GM19452 (cell line): ENCODE results near the gene CR1.
"Not testable (repeated sequence)": the region's sequence is repeated elsewhere in the genome, so short reads cannot be mapped to it uniquely, and the experiment has no call there.

ENCODE experiments used
- ATAC-seq: cut with Tn5 transposase; IDR thresholded peaks from one replicate; pipeline ENCODE4 v1.9.1; 2021; ENCODE audit not compliant: unreplicated experiment

The CR1 gene

GRCh38 chr1:207502726-207503125, 6.8 kb downstream of the CR1 start:
- ATAC-seq: no peak

GRCh38 chr1:207503950-207504349, 8.0 kb downstream of the CR1 start:
- ATAC-seq: no peak

GRCh38 chr1:207504438-207504837, 8.5 kb downstream of the CR1 start:
- no peak for ATAC-seq

- no peak for ATAC-seq
Observed at GRCh38 chr1:207510444-207510843, 14.5 kb downstream of the CR1 start.

DNA sequence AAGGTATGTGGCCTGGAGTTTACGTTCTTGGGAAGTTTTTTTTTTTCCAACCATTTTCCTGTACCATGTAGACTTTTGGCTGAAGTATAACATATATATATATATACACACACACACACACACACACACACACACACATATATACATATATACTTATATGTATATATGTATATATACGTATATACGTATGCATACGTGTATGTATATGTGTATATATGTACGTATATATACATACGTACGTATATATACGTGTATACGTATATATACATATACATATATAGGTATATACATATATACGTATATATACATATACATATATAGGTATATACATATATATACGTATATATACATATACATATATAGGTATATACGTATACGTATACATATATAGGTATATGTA, 18.9 kb downstream of the CR1 start:
- ATAC-seq: no peak

DNA sequence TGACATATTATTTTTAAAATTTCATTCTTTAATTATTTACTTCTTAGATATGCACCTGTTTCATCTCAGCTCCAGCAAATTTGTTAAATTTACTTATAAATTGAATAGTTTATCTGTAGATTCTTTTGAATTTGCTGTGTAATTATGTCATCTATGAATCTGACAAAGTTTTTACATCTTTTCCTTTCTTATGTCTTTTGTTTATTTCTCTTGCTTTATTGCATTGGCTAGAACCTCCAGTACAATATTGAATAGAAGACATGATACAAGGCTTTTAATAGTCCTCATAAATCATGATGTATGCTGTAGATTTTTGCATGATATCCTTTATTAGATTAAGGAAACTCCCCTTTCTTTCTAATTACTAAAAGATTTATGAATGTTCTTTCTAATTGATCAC, 20.8 kb downstream of the CR1 start:
- no peak for ATAC-seq

DNA sequence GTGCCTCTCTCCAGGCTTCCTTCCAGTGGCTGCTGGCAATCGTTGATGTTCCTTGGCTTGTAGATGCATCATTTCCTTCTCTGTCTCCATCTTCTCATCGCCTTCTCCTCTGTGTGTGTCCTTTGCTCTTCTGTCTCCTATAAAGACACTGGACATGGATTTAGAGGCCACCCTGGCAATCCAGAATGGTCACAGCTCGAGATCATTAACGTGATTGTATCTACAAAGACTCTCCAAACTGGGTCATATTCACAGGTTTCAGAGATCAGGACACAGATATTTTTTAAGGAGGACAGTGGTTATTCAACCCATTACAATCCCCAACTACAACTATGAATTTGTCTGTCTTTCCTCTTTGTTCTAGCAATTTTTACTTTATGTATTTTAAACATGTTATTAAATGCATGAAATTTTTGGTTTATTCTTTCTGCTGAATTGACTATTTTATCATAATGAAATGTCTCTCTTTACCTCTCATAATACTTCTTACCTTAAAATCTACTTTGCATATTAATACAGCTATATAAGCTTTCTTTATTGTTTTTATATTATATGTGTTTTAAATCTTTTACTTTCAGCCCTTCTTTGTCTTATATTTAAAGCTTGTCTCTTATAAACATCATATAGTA, 22.8 kb downstream of the CR1 start:
- no peak for ATAC-seq

DNA sequence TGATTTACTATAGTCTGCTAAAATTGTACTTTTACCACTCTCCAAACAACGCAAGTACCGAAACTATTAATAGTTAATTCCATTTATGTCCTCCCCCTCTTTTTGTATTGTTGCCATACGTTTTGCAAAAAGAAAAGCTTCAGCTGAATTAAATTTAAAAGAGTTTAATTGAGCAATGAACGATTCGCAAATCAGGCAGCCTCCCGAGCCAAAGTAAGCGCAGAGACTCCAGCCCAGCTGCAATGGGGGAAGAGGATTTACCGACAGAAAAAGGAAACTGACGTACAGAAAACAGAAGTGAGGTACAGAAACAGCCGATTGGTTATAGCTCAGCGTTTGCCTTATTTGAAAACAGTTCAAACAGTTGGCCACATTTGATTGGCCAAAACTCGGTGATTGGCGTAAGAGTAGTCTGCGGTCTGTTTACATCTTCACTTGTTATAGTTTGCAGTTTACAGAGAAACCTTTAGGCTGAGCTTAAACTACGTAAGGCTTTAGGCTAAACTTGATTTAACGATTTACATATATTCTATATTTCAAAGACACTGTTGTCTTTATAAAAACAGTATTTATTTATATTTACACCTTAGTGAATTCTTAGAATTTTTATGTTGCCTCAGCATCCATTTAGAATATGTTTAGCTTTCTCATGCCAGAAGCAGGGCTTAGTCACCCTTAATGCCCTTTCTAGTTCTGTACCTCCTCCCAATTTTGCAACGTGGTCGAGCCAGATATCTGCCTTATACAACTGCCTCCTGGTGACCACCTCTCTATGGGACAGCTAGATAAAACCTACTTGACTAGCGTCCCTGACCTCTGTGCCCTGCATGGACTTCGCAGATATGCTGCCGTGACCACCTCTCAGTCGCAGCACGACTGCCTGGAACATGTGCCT, 23.8 kb downstream of the CR1 start:
- ATAC-seq: no peak

GRCh38 chr1:207520400-207521345, 24.7 kb downstream of the CR1 start:
- not testable (repeated sequence) for ATAC-seq

DNA sequence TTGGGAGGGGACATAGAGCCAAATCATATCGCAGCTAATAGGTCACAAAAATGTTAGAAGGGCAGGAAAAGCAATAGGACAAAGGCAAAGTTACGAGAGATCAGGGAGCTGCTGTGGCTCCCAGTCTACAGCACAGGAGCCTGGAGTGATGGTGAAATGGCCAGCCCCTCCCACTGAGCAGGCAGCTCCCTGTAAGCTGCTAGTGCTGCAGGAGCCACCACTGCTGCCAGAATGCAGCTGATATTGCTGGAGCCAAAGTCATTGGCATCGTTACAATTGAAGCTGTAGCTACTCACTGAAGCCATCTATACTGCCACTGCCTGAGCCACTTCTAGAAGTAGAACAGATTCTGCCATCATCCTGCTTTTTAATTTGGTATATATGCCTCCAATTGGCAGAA, 29.3 kb downstream of the CR1 start:
- ATAC-seq: not testable (repeated sequence)

- ATAC-seq: not testable (repeated sequence)
Observed at GRCh38 chr1:207528401-207528800, 32.4 kb downstream of the CR1 start.

- not testable (repeated sequence) for ATAC-seq
Observed at GRCh38 chr1:207536263-207536662, 40.3 kb downstream of the CR1 start.

DNA sequence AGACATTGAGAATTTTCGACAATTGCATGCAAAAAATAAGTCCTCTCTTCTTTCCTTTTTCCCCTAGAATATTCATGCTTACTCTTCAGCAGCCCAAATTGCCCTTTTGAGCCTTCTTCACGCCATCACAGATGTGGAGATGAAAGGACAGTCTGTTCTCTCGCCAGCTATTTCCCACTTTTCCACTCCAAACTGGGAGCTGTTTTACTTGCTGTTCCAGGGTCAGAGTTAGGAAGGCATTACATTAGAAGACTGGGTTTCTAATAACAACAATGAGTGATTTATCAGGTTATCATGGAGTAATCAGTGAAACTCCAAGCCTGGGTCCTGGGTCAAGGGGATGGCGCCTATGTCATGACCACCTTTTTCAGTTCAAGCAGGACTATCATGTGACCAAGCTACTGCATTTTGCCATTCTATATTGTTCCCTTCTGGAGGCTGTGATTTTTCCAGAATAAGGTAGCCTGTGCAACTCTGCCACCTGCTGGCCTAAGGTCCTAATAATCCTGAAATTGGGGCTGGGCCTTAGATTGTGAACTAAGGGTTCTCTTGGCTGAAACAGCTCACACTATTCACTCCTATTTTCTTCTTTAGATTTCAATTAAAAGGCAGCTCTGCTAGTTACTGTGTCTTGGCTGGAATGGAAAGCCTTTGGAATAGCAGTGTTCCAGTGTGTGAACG, 50.9 kb downstream of the CR1 start:
- ATAC-seq: not testable (repeated sequence)

DNA sequence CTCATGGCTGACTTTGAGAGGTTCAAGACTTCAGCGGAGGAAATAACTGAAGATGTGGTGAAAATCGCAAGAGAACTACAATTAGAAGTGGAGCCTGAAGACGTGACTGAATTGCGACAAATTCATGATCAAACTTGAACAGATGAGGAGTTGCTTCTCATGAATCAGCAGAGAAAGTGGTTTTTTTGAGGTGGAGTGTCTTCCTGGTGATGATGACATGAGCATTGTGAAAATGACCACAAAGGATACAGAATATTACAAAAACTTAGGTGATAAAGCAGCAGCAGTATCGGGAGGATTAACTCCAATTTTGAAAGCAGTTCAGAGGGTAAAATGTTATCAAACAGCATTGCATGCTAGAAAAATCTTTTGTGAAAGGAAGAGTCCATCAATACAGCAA, 58.9 kb downstream of the CR1 start:
- not testable (repeated sequence) for ATAC-seq

DNA sequence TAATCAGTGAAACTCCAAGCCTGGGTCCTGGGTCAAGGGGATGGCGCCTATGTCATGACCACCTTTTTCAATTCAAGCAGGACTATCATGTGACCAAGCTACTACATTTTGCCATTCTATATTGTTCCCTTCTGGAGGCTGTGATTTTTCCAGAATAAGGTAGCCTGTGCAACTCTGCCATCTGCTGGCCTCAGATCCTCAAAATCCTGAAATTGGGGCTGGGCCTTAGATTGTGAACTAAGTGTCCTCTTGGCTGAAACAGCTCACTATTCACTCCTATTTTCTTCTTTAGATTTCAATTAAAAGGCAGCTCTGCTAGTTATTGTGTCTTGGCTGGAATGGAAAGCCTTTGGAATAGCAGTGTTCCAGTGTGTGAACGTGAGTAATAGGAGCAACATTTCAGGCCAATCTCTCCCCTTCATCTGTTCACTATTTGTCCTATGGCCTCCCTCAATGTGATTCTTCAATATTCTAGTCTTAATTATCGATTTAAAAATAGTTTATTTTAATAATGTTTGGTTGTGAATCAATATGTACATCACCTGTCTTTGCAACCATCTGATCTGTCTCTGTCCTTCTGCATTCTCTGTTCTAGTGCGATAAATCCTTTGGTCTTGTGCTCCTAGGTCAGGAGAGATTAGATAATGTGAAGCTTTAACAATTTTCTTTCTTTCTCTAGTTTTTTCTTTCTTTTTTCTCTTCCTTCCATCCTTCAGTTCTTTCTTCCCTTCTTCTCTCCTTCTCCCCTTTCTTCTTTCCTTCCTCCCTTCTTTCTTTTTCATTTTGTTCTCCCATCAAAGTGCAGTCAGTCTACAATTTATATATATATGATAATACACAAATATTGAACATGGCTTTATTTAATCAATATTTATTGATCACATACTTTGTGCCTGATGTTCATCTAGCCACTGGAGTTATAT, 69.8 kb downstream of the CR1 start:
- ATAC-seq: no peak

GRCh38 chr1:207571926-207572325, 76.0 kb downstream of the CR1 start:
- ATAC-seq: not testable (repeated sequence)

- ATAC-seq: not testable (repeated sequence)
Observed at GRCh38 chr1:207573074-207573473, 77.1 kb downstream of the CR1 start.

DNA sequence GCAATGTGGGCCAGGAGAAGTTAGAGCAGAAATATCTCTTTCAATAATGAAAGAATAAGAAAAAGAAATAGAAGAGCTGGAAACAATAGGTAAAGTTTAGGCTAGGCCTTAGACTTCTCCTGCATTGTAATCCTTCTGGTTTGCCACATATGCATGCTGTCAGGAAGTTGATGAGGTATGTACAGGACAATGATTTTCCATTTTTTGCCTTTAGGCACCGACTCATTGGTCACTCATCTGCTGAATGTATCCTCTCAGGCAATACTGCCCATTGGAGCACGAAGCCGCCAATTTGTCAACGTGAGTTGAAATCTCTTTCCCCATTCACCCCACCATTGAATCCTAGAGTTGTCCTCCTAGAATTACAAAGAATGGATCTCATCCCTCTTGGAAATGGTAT, 79.4 kb downstream of the CR1 start:
- not testable (repeated sequence) for ATAC-seq

DNA sequence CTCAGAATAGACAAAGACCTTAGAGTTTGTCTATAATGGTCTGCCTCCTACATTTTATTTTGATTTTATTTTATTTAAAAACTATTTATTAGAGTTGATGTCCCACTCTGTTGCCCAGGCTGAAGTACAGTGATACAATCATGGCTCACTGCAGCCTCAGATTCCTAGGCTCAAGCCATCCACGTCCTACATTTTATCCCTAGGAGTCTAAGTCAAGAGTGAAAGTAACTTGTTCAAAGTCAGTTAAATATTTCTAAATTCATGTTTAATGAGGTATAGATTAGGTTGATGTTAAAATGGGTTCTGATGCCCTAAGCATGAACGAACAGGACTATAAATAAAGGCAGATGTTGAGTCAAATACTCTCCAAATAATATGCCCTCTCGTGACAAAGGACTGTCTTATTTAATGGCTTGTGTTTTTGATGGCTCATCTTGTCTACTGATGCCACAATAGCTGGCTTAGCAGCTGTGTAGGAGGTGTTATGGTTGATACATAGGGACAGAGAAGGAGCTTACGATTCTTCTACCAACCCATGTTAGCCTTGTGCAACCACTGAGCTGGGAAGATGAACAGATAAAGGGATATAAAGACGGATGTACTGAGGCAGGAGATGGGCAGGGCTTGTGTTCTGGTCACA, 83.0 kb downstream of the CR1 start:
- ATAC-seq: peak; percentile 31
